Testis (tissue), 3 donors: ENCODE results near the gene SCAPER. TPM values are rescaled to one million over a fixed set of nuclear protein-coding genes. Genes with fewer than 3 reads are reported as not detected.
"Not testable (repeated sequence)": the region's sequence is repeated elsewhere in the genome, so short reads cannot be mapped to it uniquely, and the experiment has no call there.

Experiments
- DNase-seq: peaks from one replicate; pipeline ENCODE4 v3.0.0-alpha.2; 2019
- H3K27ac ChIP-seq, 2 donors: fragments of 200-600 bp; sonication (generic); one replicate each; pipeline ENCODE4 v1.5.1; 2019
- H3K27me3 ChIP-seq: fragments of 200-600 bp; sonication (generic); one replicate; pipeline ENCODE4 v1.5.1; 2019
- H3K36me3 ChIP-seq: fragments of 200-600 bp; sonication (generic); one replicate; pipeline ENCODE4 v1.5.1; 2017; ENCODE audit warnings: low read depth; ENCODE audit errors: missing control alignments
- H3K4me1 ChIP-seq: fragments of 200-600 bp; sonication (generic); one replicate; pipeline ENCODE4 v1.5.1; 2019
- H3K4me3 ChIP-seq, 2 donors: fragments of 200-600 bp; sonication (generic); one replicate each; pipeline ENCODE4 v1.5.1; 2017 to 2019
- H3K9me3 ChIP-seq: fragments of 200-600 bp; sonication (generic); one replicate; pipeline ENCODE4 v1.5.1; 2017
- CTCF ChIP-seq, 3 experiments: fragments of 450-650 bp in 2 of 3; fragments of 200-600 bp in 1 of 3; sonication (generic) in 1 of 3; IDR thresholded peaks; one replicate each; pipeline ENCODE4 v1.5.1; 2016 to 2019; ENCODE audit warnings: antibody characterized with exemption in 3 of 3, mild to moderate bottlenecking in 2 of 3, moderate library complexity in 1 of 3
- POLR2A ChIP-seq: fragments of 450-650 bp; IDR thresholded peaks from one replicate; pipeline ENCODE4 v1.6.1; 2017; ENCODE audit warnings: antibody characterized with exemption, mild to moderate bottlenecking, moderate library complexity
- WGBS, 2 donors: methylation state at CpG; one replicate each; pipeline ENCODE4 v1.1.5; 2018; 5-methylcytosine and 5-hydroxymethylcytosine counted together
- intact Hi-C: fragments of 100-400 bp; cut with DNase I; formaldehyde crosslinking; loops from one replicate; pipeline ENCODE4 v1.15.1; 2023; ENCODE audit warnings: low total_unique reads
- polyA plus RNA-seq: library from polyadenylated mRNA; stranded (reverse); fragments of 350-450 nt; fragmentation: Illumina TruSeq; extraction: RNeasy Lipid Tissue Mini Kit (QIAGEN cat#74804); gene quantifications from one replicate; pipeline ENCODE4 v1.2.3, GENCODE V29; 2014; ENCODE audit warnings: low read depth, low replicate concordance; ENCODE audit not compliant: insufficient read depth
- total RNA-seq, 2 donors: library from RNA; depleted of rRNA; stranded (reverse); fragments of >200 nt; gene quantifications; one replicate each; pipeline ENCODE4 v1.2.3, GENCODE V29; 2016

Gene SCAPER
- total and polyA plus RNA-seq, 3 donors from 2014 or later, result 43.7 to 60.7 (median 54.8) TPM

GRCh38 chr15:76737573-76737972, 167.6 kb downstream of the SCAPER start:
- no peaks in the 10 kb centered on the region for H3K9me3 ChIP-seq
- H3K36me3 ChIP-seq, result no peaks in the 10 kb centered on the region
- 93 to 97% methylated on average over 4 of the region's 4 CpGs for WGBS, 2 donors
- no peak for DNase-seq
- no peak overlapping the region for H3K4me3 ChIP-seq
- no peaks in the 10 kb centered on the region for H3K27me3 ChIP-seq
- TF ChIP-seq CTCF (IDR thresholded peaks at IDR 0.05) (no peak), POLR2A (no peak)
- no peaks in the 10 kb centered on the region for H3K4me1 ChIP-seq
- no peak overlapping the region for H3K27ac ChIP-seq
- intact Hi-C loops, result no loop called here

GRCh38 chr15:76732321-76732720, 172.8 kb downstream of the SCAPER start:
- H3K9me3 ChIP-seq, H3K36me3 ChIP-seq, intact Hi-C loops, H3K4me1 ChIP-seq, H3K27ac ChIP-seq, H3K27me3 ChIP-seq, H3K4me3 ChIP-seq: not testable (repeated sequence)
- WGBS, 2 donors, result 94 to 97% methylated on average over 9 of the region's 9 CpGs
- TF ChIP-seq CTCF (IDR thresholded peaks at IDR 0.05), result peak in 1 of 3 experiments; percentile 33
- DNase-seq, result peak; percentile 39

GRCh38 chr15:76730262-76730661, 174.9 kb downstream of the SCAPER start:
- Histone ChIP-seq H3K36me3 (no peaks in the 10 kb centered on the region), H3K4me1 (no peaks in the 10 kb centered on the region), H3K9me3 (no peaks in the 10 kb centered on the region), H3K4me3 (no peak overlapping the region), H3K27me3 (no peaks in the 10 kb centered on the region), H3K27ac (no peak overlapping the region)
- intact Hi-C loops, result no loop called here
- TF ChIP-seq POLR2A, result no peak
- TF ChIP-seq CTCF (IDR thresholded peaks at IDR 0.05), result no peak
- DNase-seq, result no peak

GRCh38 chr15:76718863-76719262, 186.3 kb downstream of the SCAPER start:
- Histone ChIP-seq H3K4me3 (no peak overlapping the region), H3K9me3 (no peaks in the 10 kb centered on the region), H3K27me3 (no peaks in the 10 kb centered on the region), H3K27ac (no peak overlapping the region), H3K36me3 (no peaks in the 10 kb centered on the region), H3K4me1 (no peaks in the 10 kb centered on the region)
- DNase-seq, result no peak
- no peak for TF ChIP-seq POLR2A
- no peak for TF ChIP-seq CTCF (IDR thresholded peaks at IDR 0.05)
- intact Hi-C loops, result no loop called here

GRCh38 chr15:76714950-76715349, 190.2 kb downstream of the SCAPER start:
- intact Hi-C loops, result no loop called here
- Histone ChIP-seq H3K27me3 (no peaks in the 10 kb centered on the region), H3K4me3 (no peak overlapping the region), H3K4me1 (no peaks in the 10 kb centered on the region), H3K9me3 (no peaks in the 10 kb centered on the region), H3K36me3 (no peaks in the 10 kb centered on the region), H3K27ac (no peak overlapping the region)
- 96 to 98% methylated on average over 3 to 4 of the region's 4 CpGs for WGBS, 2 donors
- no peak for TF ChIP-seq CTCF (IDR thresholded peaks at IDR 0.05)
- no peak for DNase-seq
